HL-60 (cell line): ENCODE measurements around the gene AFF3.

Experiments used
- DNase-seq, 2 experiments: peaks; one replicate each; pipeline ENCODE4 v3.0.0-alpha.2; 2010 to 2020; ENCODE audit warnings: low read depth in 1 of 2, low spot score in 1 of 2
- H3K27ac ChIP-seq: fragments of 250-450 bp; sonication (Bioruptor Pico); replicated peaks from 2 replicates; pipeline ENCODE4 v1.5.1; 2020; ENCODE audit warnings: mild to moderate bottlenecking, moderate library complexity
- H3K27me3 ChIP-seq: fragments of 250-450 bp; sonication (Bioruptor Pico); 2 replicates; pipeline ENCODE4 v1.5.1; 2021; ENCODE audit warnings: mild to moderate bottlenecking, moderate library complexity; ENCODE audit not compliant: insufficient read depth, poor library complexity, severe bottlenecking
- H3K4me3 ChIP-seq: replicated peaks from 2 replicates; pipeline ENCODE4 v1.5.1; 2011; ENCODE audit warnings: mild to moderate bottlenecking, control low read depth, low read length; ENCODE audit not compliant: insufficient read depth
- GABPA ChIP-seq: IDR thresholded peaks from 2 replicates; pipeline ENCODE4 v1.6.1; 2012; ENCODE audit warnings: low read depth
- POLR2AphosphoS5 ChIP-seq: IDR thresholded peaks from 2 replicates; pipeline ENCODE4 v1.6.1; 2012; ENCODE audit warnings: low read depth
- SPI1 ChIP-seq: IDR thresholded peaks from 2 replicates; pipeline ENCODE4 v1.6.1; 2012; ENCODE audit warnings: low read depth, mild to moderate bottlenecking, borderline replicate concordance
- TF ChIP-seq, protein P1 (sequence below): IDR thresholded peaks from 2 replicates; pipeline ENCODE4 v1.6.1; 2012; ENCODE audit warnings: low read depth; ENCODE audit not compliant: insufficient replicate concordance
- TF ChIP-seq, protein P2 (sequence below): IDR thresholded peaks from one replicate; pipeline ENCODE4 v1.5.1; 2011; ENCODE audit warnings: low read length, control low read depth, inconsistent platforms; ENCODE audit not compliant: insufficient read depth

The AFF3 gene

DNA sequence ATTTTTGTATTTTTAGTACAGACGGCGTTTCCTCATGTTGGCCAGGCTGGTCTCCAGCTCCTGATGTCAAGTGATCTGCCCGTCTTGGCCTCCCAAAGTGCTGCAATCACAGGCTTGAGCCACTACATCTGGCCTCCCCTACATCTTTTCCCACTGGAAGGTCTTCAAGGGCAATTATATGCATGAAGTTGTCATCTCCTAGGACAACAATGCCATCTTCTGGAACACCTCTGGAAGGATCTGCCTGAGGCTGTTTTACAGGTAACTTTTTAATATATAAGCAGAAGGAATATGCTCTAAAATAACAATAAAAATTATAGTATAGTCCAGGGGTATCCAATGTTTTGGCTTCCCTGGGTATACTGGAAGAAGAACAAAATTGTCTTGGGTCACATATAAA, 321.4 kb downstream of the AFF3 start:
- Histone ChIP-seq H3K27ac (no peak overlapping the region), H3K27me3 (no peaks in the 10 kb centered on the region), H3K4me3 (no peak overlapping the region)
- TF ChIP-seq POLR2AphosphoS5 (no peak), SPI1 (no peak), GABPA (no peak)
- TF ChIP-seq, protein P1, sequence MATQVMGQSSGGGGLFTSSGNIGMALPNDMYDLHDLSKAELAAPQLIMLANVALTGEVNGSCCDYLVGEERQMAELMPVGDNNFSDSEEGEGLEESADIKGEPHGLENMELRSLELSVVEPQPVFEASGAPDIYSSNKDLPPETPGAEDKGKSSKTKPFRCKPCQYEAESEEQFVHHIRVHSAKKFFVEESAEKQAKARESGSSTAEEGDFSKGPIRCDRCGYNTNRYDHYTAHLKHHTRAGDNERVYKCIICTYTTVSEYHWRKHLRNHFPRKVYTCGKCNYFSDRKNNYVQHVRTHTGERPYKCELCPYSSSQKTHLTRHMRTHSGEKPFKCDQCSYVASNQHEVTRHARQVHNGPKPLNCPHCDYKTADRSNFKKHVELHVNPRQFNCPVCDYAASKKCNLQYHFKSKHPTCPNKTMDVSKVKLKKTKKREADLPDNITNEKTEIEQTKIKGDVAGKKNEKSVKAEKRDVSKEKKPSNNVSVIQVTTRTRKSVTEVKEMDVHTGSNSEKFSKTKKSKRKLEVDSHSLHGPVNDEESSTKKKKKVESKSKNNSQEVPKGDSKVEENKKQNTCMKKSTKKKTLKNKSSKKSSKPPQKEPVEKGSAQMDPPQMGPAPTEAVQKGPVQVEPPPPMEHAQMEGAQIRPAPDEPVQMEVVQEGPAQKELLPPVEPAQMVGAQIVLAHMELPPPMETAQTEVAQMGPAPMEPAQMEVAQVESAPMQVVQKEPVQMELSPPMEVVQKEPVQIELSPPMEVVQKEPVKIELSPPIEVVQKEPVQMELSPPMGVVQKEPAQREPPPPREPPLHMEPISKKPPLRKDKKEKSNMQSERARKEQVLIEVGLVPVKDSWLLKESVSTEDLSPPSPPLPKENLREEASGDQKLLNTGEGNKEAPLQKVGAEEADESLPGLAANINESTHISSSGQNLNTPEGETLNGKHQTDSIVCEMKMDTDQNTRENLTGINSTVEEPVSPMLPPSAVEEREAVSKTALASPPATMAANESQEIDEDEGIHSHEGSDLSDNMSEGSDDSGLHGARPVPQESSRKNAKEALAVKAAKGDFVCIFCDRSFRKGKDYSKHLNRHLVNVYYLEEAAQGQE, result no peak
- TF ChIP-seq, protein P2, sequence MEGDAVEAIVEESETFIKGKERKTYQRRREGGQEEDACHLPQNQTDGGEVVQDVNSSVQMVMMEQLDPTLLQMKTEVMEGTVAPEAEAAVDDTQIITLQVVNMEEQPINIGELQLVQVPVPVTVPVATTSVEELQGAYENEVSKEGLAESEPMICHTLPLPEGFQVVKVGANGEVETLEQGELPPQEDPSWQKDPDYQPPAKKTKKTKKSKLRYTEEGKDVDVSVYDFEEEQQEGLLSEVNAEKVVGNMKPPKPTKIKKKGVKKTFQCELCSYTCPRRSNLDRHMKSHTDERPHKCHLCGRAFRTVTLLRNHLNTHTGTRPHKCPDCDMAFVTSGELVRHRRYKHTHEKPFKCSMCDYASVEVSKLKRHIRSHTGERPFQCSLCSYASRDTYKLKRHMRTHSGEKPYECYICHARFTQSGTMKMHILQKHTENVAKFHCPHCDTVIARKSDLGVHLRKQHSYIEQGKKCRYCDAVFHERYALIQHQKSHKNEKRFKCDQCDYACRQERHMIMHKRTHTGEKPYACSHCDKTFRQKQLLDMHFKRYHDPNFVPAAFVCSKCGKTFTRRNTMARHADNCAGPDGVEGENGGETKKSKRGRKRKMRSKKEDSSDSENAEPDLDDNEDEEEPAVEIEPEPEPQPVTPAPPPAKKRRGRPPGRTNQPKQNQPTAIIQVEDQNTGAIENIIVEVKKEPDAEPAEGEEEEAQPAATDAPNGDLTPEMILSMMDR, result no peak
- no peak for DNase-seq

DNA sequence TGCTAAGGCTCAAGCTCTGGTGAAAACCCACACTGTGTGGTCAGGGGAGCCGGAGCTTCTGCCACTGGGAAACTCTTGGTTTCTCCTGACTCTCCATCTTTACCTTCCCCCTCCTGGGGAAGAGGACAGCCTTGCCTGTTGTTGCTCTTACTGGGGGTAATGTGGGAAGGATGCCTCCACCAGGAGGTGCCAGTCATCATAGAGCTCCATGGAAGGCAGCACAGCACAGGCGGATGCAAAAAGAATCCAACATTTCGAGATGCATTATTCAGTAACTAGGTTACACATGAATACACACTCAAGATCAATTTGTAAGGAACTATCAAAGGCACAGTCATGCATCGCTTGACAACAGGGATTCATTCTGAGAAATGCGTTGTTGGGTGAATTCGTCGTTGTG, 322.6 kb downstream of the AFF3 start:
- no peak overlapping the region for H3K4me3 ChIP-seq
- H3K27ac ChIP-seq, result no peak overlapping the region
- DNase-seq, result no peak
- TF ChIP-seq GABPA (no peak), SPI1 (no peak), POLR2AphosphoS5 (no peak)
- TF ChIP-seq, protein P2, result no peak
- TF ChIP-seq, protein P1, result no peak
- H3K27me3 ChIP-seq, result no peaks in the 10 kb centered on the region

DNA sequence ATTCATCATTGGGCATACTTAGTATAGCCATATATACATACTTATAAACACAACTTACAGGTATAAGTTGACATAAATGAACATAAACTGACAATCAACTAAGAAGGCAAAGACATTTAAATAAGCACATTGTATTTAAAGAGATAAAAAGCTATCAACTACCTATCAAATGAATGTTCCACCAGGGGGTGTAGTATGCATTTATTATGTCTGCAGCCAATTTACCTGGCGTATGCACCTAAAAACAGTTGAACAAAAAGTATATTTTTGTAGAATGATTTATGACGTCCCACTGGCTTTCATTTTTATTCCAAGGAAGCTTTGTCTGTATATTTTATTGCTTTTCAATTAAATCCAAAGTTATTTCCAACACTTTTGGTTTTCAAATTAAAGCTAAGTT, 323.5 kb downstream of the AFF3 start:
- Histone ChIP-seq H3K4me3 (no peak overlapping the region), H3K27me3 (no peaks in the 10 kb centered on the region), H3K27ac (no peak overlapping the region)
- TF ChIP-seq POLR2AphosphoS5 (no peak), GABPA (no peak), SPI1 (no peak)
- TF ChIP-seq, protein P2, result no peak
- TF ChIP-seq, protein P1, result no peak
- no peak for DNase-seq
